Stomach (tissue), 4 donors: ENCODE measurements around the gene FBXO41.

Source experiments
- EP300 ChIP-seq: sonication (generic); formaldehyde crosslinking; IDR thresholded peaks from one replicate; pipeline ENCODE4 v1.6.1; 2017; ENCODE audit warnings: antibody characterized with exemption
- POLR2A ChIP-seq, 4 donors: fragments of 450-650 bp; IDR thresholded peaks; one replicate each; pipeline ENCODE4 v1.6.1; 2016; ENCODE audit warnings: antibody characterized with exemption in 4 of 4, control low read depth in 2 of 4, mild to moderate bottlenecking in 1 of 4, moderate library complexity in 1 of 4
- POLR2AphosphoS5 ChIP-seq, 3 donors: sonication (generic); formaldehyde crosslinking; IDR thresholded peaks; one replicate each; pipeline ENCODE4 v1.6.1; 2016; ENCODE audit warnings: antibody characterized with exemption in 3 of 3
- TF ChIP-seq, protein P1 (sequence below), 7 experiments: fragments of 450-650 bp in 4 of 7; fragments of 200-600 bp in 3 of 7; sonication (generic) in 3 of 7; IDR thresholded peaks; one replicate each; pipeline ENCODE4 v1.5.1; 2016 to 2019; ENCODE audit warnings: antibody characterized with exemption in 7 of 7, control low read depth in 2 of 7, mild to moderate bottlenecking in 1 of 7

DNA sequence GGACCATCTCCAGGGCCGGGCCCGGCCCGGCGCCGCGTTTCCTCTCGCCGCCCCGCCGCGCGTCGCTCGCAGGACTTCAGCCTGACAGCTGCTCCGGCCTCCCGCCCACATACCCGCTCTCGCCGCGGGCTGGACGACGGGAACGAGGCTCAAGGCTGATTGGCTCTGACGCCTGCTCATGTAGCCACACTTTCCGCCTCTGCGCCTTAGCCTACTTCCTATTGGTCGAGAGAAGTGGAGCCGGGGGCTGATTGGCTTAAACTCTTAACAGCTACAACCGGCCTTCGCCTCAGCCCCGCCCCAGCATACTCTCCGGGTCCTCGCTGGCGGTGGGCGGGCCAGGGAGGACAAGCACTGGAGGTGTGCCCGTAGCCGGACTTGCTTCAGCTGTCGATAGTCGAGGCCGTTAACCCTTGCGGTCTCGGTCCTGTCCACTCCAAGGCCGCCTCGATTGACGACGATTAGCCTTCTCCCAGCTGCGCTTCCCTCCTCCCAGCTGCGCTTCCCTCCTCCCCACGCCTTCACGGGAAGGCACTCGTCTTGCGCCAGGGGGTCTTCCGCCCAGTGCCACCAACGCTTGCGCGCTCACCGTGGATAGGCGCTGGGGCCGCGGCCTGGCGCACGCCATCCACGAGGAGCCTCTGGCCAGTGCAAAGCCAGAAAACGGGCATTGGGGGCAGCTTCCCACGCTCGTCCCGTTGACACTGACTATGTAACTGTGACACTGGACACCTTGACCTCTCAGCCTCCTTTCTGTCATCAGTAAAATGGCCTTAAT lies 50.9 kb downstream of the FBXO41 start, which contains the start of gene PRADC1:
- TF ChIP-seq, protein P1, sequence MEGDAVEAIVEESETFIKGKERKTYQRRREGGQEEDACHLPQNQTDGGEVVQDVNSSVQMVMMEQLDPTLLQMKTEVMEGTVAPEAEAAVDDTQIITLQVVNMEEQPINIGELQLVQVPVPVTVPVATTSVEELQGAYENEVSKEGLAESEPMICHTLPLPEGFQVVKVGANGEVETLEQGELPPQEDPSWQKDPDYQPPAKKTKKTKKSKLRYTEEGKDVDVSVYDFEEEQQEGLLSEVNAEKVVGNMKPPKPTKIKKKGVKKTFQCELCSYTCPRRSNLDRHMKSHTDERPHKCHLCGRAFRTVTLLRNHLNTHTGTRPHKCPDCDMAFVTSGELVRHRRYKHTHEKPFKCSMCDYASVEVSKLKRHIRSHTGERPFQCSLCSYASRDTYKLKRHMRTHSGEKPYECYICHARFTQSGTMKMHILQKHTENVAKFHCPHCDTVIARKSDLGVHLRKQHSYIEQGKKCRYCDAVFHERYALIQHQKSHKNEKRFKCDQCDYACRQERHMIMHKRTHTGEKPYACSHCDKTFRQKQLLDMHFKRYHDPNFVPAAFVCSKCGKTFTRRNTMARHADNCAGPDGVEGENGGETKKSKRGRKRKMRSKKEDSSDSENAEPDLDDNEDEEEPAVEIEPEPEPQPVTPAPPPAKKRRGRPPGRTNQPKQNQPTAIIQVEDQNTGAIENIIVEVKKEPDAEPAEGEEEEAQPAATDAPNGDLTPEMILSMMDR (IDR thresholded peaks at IDR 0.05): no peak
- TF ChIP-seq POLR2A (IDR thresholded peaks at IDR 0.05) (peak in 1 of 4 donors; percentile 10), EP300 (no peak), POLR2AphosphoS5 (IDR thresholded peaks at IDR 0.05) (peak; percentile 17 to 78 (median 73))
